GM19455 (cell line): ENCODE data around the gene SLC12A2.
A peak's percentile ranks its signal among the peaks of the same experiment; 100 is the strongest.

Source experiments
- ATAC-seq: cut with Tn5 transposase; IDR thresholded peaks from one replicate; pipeline ENCODE4 v1.9.1; 2021; ENCODE audit not compliant: unreplicated experiment

Gene SLC12A2

DNA sequence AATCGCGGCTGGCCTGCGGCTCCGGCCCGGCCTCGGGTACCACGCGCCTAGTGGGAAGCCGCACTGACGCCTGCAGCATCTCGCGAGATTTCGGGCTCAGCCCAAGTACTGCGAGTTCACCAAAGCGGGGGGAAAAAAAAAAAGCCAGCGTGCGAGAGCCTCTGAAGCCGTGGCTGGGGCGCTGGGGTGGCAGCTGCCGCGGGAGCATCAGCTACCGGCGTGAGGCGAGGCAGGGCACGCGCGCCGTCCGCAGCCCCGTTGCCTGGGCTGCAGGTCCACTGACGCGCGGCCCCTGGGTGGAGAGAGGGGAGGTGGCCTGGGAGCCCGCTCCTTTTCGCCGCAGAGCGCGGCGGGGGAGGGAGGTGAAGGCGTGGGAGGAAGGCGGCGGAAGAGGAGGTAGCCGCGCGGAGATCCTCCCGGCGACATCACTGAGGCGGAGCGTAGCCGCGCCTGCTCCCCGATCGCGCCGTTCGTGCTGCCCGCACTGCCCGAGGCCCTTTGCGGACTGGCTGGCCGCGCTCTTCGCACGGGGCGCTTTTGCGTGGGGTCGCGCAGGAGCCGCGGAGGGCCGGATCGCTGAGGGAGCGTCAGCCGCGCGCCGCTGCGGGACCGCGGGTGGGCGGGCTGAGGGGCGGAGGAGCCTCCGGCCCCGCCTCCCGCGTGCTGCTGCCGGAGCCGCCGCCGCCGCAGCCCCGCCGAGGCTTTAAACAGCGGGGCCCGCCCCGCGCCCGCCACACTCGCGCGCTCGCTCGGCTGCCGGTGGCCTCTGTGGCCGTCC is at the start of gene SLC12A2:
Gene SLC12A2 (plus strand): TSS at position 734 of the 778 bp plus-strand sequence. CDS start 189 bp downstream, outside the sequence.
- ATAC-seq: peak; percentile 68

DNA sequence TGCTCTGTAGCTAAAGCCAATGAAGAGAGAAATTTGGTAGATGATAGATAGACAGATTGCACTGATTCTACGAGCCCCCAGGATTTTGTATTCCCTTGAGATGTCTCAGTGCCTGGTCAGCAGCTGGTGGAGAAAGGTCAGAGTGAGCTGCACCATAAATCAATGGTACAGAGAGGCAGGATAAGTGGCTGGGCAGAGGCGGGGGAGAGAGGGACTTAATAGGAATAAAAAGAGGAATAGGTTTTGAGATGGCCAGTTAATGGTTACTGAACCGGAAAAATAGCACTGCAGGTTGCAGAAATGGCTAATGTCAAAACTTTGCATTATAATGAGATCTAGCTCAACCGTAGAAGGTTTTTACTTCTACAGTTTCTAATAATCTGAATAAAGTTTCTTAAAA is 47.9 kb upstream of the SLC12A2 start:
- ATAC-seq: no peak

DNA sequence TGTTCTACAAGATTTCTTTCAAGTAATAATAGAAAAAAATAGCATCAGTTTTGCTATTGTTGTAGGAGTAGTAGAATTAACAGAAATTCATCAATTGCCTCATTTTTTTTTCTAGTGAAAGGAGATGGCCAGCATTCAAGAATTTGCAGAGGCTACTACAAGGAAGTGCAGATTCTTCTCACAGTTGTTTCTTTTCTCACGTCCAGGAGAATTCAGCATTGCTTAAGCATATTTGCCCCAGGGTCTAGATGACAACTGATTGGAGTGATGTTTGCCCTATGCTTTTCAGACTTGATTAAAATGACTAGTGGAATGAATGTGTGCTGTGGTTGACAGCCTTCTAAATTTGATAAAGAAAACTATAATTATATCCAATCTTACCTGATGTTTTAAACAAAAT is 46.6 kb upstream of the SLC12A2 start:
- no peak for ATAC-seq

DNA sequence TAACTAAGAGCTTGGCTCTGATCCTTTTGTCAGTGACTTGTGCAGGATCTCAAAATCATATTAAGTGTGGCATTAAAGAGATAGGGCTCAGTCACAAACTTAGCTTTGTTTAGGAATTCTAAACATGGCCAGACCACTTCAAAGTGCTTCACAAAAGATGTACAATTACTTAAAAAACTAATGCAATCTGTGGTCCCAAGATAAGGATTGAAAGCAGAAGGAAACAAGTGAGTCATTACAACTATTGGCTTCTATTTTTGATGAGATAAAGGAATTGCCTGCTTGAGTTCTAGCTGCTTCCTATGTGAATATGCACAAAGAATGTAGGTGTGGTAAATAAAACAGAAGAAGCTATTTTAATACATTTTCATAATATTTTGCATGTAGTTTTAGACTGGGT is 44.9 kb upstream of the SLC12A2 start:
- no peak for ATAC-seq

DNA sequence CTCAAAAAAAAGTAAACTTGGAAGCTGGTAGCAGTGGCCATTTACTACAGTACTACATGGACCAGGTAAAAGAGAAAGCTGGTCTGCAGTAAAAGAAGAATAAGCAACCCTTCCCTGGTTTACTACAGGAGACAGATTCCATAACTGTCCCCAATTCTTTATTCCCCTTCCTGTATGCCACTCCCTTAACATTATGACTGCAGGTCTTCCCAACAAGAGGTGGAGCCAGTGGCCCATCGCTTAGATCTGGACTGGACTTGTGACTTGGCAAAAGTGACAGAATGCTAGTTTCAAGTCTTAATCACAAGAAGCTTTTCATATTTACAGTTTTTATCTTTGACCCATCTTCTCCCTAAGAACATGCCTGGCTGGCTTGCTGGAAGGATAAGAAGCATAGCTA is 42.6 kb upstream of the SLC12A2 start:
- no peak for ATAC-seq

DNA sequence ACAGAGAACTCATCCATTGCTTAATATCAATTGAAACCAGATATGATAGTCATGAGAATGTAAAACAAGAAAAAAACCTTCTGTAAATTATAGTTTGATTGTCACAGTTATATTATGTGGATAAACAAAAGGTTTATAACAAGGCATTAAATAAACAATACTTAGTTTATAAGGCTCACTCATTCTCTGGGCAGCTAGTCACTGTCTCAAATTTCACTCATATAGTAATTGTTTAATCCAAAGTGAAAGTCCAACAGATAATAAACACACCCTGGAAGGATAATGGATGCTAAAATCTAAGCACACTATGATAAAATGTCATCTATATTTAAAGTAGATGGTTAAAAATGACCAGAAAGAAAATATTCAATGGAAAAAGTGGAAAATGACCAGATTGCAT is 30.8 kb upstream of the SLC12A2 start:
- no peak for ATAC-seq

DNA sequence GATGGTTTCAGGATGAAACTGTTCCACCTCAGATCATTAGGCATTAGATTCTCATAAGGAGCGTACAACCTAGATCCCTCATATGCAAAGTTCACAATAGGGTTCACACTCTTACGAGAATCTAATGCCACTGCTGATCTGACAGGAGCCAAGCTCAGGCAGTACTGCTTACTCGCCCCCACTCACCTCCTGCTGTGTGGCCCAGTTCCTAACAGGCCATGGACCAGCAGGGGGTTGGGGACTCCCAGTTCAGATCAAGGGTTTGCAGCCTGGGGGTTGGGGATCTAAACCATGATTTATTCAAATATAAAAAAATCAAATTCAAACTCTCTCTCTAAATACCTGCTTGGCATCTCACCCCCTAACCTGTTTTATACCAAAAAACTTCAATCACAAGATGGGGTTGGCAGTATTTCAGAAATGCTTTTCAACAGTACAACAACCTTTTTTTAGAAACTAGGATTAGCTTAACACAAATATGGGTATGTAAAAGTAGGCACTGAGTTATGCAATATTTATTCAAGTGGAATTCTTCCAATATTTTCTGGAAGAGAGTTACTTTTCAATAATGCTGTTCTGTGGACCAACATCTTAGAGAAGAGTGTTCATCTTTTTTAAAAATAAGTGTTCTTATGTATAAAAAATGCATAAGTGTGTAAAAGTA is 30.1 kb upstream of the SLC12A2 start:
- no peak for ATAC-seq

DNA sequence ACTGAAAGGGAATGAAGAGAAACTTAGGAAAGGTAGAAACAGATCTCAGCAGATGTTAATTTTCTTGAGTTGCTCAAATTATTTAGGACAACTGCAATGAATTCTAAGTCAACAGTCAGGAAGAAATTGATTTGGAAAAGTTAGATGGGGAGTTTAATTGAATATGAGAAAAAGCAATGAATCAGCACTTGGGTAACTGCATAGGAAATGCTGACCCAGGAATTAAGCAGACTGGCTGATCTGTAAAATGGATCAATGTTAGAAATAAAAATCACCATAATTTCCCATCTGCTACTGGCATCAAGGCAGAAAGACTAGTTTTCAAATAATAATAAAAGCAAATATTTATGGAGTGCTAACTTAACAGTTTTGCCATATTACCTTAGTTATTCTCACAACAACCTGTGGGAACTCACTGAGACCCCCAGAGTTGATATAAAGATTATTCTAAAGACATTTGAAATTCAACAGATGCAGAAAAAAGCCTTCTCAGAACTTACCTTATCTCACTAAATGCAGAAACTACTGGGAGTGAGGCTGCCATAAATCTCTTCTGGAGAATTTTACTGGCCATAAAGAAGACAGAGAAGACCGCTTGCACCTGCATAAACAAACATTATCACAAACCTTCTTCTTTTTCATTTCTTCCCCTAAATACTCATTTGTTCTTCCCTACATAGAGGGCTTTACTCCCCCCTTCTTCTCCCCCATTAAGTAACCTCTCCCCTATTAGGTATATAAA is 22.8 kb upstream of the SLC12A2 start:
- no peak for ATAC-seq

DNA sequence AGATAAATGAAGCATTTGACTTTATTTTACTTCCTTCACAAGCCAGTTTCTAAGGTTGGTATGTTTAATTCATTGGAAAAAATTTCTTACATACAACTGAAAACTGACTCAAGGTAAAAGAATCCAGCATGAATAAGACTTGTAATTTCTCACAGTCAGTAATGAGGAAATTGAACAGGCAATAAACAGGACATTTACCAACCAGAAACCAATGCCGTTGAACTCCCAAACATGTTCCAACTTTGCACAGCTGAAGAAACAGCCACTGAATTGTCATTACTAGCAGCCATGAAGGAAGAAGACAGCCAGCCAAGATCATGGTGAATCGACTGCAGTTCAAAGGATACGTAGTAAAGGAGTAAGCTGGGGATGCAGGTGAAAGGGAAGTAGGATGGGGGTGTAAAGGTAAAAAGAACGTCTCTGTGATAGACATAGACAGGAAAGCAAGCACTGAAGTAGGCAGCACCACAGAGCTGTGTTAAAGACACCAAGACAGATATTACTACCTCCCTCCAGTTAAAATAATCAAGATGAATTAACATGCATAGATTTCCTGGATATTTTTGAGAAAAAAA is 21.3 kb upstream of the SLC12A2 start:
- no peak for ATAC-seq

DNA sequence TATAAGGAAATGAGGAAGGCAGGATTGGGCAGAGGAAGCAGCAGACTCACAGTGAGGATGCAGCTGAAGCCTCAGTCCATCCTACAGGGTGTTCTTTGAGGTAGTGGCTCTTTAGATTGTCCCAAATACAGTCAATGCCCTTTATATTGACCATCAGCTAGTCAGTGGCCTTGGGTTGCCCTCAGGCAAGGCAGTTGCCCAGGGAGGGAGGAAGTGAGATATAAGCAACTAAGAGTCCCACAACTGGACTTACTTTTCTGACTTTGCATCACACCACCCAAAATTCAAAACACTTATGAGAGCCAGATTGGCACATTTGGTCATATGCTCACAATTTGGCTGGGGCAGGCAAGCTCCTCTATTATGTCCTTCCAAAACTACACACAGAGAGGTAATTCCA is 9.4 kb upstream of the SLC12A2 start:
- ATAC-seq: no peak

DNA sequence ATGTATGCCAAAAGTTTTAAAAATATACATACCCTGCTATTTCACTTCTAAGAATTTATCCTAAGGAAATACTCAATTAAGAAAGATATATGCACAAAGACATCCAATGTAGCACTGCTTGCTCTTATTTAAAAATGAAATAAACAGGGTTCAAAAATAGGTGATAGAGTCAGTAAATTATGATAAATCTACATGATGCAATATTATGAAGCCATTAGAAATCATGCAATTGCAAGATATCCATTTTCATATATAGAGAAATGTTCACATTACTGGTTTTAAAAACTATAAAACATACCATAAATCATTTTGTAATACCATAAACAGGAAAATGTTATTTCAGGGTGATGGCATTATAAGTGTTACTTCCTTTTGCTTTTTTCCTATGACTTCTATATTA is 8.6 kb upstream of the SLC12A2 start:
- ATAC-seq: no peak

DNA sequence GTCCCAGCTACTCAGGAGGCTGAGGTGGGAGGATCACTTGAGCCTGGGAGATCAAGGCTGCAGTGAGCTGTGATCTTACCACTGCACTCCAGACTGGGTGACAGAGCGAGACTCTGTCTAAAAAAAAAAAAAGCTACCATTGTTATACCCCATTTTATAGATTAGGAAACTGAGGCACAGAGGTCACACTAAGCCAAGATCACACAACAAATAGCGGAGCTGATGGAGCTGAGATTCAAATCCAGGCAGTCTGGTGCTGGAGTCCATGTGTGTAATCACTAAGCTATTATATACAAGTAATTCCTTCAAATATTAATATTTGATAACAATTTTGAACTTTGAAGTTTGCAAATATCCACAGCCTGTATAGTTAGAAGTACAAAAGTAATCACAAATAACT is 6.0 kb upstream of the SLC12A2 start:
- ATAC-seq: no peak

DNA sequence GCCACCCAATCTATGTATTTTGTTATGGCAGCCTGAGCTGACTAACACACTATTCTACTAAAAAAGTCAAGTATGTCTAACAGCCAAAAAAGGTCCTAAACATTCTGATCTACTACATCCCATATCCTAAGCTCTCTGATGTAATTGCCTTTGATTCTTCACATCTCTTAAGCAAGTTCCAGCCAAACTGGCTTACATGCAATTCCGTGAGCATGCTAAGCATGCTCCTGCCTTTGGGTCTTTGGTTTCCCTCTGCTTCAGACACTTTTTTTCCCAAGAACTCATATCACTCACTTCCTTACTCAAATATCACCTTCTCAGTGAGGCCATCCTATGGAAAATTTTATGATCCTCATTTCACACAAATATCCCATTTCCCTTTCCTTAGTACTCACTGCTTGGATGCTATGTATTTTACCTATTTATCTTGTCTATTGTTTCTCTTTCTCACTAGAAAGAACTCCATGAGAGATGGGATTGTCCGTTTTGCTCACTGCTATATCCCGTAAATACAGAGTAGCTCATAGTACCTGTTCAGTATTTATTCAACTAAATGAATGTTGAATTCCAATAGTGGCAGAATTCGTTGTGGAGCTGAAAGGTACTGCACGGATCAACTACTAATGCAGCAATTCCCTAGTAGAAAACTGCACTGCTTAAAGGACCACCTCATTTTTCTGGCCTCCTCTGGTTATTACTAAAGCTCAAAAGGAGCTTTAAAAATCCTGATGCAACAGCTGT is 2.3 kb upstream of the SLC12A2 start:
- ATAC-seq: no peak

DNA sequence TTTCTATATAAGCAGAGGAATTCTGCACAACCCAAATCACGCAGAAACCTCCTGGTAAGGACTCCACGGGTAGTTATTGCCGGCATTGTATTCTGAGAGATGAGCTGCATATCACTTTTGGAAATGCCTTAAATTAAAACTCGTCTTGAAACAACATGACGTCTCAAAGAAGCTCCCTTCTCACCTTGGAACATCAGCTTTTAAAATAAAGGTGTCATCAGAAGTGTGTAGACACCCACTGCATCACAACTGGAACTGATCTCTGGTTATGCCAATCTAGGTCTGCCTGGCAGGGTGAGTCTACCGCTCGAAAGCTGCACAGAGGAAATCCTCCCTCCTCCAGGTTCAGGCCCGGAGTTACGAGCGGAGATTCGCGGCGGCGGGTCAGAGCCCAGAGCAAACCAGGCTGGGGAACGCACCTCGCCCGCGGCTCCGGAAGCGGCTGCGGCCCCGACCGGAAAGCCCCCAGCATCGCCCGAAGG is 974 bp upstream of the SLC12A2 start:
- peak; percentile 17 for ATAC-seq

DNA sequence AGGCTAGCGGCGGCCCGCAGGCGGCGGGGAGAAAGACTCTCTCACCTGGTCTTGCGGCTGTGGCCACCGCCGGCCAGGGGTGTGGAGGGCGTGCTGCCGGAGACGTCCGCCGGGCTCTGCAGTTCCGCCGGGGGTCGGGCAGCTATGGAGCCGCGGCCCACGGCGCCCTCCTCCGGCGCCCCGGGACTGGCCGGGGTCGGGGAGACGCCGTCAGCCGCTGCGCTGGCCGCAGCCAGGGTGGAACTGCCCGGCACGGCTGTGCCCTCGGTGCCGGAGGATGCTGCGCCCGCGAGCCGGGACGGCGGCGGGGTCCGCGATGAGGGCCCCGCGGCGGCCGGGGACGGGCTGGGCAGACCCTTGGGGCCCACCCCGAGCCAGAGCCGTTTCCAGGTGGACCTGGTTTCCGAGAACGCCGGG is 253 bp downstream of the SLC12A2 start:
- peak; percentile 37 for ATAC-seq

DNA sequence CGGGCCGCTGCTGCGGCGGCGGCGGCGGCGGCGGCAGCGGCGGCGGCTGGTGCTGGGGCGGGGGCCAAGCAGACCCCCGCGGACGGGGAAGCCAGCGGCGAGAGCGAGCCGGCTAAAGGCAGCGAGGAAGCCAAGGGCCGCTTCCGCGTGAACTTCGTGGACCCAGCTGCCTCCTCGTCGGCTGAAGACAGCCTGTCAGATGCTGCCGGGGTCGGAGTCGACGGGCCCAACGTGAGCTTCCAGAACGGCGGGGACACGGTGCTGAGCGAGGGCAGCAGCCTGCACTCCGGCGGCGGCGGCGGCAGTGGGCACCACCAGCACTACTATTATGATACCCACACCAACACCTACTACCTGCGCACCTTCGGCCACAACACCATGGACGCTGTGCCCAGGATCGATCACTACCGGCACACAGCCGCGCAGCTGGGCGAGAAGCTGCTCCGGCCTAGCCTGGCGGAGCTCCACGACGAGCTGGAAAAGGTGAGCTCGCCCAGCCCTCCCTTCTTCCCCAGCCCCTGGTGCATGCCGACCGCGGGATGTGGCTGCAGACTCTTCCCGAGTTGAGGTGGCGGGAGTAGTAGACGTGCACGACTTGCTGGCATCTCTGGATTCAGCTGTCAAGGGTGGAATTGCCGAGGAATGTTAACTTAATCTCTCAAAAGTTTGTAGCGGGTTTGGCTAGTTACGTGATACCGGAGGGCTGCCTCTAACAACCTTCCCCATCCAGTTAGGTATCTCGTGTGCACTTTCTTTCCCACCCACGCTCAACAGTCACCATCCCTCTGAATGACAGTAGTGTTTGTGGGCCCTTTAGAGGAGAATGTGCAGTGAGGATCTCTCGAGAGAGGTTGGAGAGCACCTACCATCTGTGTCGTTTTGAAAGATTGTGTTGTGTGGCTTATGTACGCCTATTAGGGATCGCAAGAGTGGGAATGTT is 932 bp downstream of the SLC12A2 start:
- ATAC-seq: peak; percentile 11

DNA sequence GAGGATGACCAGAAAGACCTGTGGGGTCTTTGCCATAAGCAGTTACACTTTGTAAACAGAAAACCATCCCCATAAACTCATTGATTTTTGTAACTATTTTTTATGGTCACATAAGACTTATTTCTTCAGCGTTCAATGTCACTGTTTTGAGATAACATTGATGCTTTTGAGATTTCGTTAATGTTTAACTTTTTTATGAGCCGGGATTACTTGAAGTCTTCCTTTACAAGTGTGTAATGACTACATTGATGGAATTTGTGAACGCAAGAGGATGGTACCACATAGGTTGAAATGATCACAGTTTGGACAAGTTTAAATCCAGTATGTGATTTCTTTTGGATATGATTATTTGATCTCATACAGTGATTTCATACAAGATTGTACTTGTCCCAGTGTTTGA is 1.8 kb downstream of the SLC12A2 start:
- ATAC-seq: no peak

DNA sequence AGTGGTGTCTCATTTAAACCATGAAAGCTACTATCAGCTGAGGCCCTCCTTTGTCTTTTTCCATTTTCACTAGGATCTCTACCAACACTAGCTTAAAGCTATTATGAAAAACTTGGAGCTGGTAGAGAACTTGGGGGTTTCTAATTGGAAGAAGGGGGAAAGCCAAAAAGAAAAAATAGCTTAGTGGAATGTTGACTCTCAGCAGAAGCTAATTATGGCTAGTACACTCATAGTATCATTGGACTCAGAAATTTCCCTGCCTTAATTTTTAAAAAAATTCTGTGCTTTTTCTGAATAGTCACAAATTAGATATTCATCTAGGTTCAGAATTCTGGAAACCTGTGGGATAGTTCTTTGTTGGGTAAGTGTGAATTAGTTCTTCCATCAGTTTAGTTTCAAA is 8.0 kb downstream of the SLC12A2 start:
- ATAC-seq: no peak

DNA sequence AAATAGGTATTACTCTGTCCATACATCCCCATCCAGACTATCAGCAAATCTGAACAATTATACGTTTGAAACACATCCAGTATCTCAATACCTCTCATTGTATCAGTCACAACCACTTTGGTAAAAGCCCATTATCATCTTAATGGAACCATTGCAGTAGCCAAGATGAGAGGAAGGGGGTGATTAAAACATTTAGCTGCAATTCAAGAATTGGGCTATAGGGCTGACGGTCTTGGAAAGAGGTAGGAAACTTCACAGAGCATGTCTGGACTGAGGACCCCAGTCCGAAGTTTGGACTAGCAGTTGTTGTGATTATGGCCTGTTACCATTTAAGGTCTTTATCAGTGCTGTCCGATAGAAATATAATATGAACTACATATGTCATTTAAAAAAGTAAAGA is 8.6 kb downstream of the SLC12A2 start:
- ATAC-seq: no peak

DNA sequence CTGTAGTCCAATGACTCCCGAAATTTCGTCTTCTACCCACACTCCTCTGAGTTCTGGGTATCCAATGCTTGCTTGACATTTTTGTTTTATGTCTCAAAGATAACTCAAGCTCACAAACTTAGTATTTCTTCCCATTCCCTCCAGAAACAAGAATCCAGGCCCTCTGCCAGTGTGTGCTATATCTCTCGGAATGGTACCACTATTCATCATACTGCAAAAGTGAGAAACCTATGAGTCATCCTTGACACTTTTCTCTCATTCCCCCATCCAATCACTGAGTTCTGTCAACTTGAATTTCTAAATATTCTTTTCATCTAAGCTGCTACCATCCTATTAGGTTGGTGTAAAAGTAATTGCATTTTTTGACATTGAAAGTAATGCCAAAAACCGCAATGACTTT is 9.8 kb downstream of the SLC12A2 start:
- ATAC-seq: no peak
